Cardiac muscle cell (in vitro differentiated cells and primary cell): ENCODE measurements around the gene DNAH6. TPM values are rescaled to one million over a fixed set of nuclear protein-coding genes. Genes with fewer than 3 reads are reported as not detected.
"Not testable (repeated sequence)": the region's sequence is repeated elsewhere in the genome, so short reads cannot be mapped to it uniquely, and the experiment has no call there.

ENCODE experiments used
- DNase-seq, 2 donors: peaks; one replicate each; pipeline versions ENCODE4 v3.0.0 to v3.0.0-alpha.2; 2010 to 2017; ENCODE audit warnings: low read depth in 1 of 2, low spot score in 1 of 2
- H3K27ac ChIP-seq: fragments of 200-600 bp; sonication (generic); 2 replicates; pipeline ENCODE4 v1.5.1; 2016
- H3K27me3 ChIP-seq: fragments of 200-600 bp; sonication (generic); 2 replicates; pipeline ENCODE4 v1.6.0; 2016; ENCODE audit warnings: control low read depth
- H3K36me3 ChIP-seq: fragments of 200-600 bp; sonication (generic); 2 replicates; pipeline ENCODE4 v1.5.1; 2016; ENCODE audit warnings: control low read depth
- H3K4me1 ChIP-seq: fragments of 200-600 bp; sonication (generic); 2 replicates; pipeline ENCODE4 v1.8.1; 2017; ENCODE audit warnings: low read depth, mild to moderate bottlenecking, mixed run types
- H3K4me3 ChIP-seq: fragments of 200-600 bp; sonication (generic); 2 replicates; pipeline ENCODE4 v1.5.1; 2016; ENCODE audit warnings: mild to moderate bottlenecking
- H3K9me3 ChIP-seq: fragments of 200-600 bp; sonication (generic); 2 replicates; pipeline ENCODE4 v1.5.1; 2017; ENCODE audit warnings: low read depth, mild to moderate bottlenecking, control low read depth
- polyA plus RNA-seq: library from polyadenylated mRNA; unstranded; fragments of >200 nt; fragmentation: Nextera tagmentation; extraction: Ambion mirVana; gene quantifications from 2 replicates; pipeline ENCODE4 v1.2.1, GENCODE V29; 2016
- total RNA-seq: library from RNA; depleted of rRNA; stranded (reverse); fragments of >200 nt; gene quantifications from 2 replicates; pipeline ENCODE4 v1.2.3, GENCODE V29; 2016
- TF ChIP-seq, protein P1 (sequence below): IDR thresholded peaks from 2 replicates; pipeline ENCODE4 v1.5.1; 2012; ENCODE audit warnings: low read depth, mild to moderate bottlenecking, low read length

The DNAH6 gene
- total and polyA plus RNA-seq, 2 experiments from 2014 or later = 0.66 to 0.73 TPM

DNA sequence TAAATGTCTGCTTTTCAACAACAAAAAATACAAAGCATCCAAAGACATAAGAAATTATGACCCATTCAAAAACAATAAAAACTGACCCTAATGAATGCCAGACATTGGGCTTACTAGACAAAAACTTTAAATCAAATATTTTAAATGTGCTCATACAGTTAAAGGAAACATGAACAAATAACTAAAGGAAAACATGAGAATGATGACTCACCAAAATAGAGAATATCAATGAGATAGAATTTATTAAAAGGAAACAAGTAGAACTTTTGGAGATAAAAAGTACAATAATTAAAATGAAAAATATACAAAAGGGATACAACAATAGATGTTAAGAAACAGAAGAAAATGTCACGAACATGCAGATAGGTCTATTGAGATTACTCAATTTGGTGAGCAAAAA lies 254.0 kb downstream of the DNAH6 start:
- TF ChIP-seq, protein P1, sequence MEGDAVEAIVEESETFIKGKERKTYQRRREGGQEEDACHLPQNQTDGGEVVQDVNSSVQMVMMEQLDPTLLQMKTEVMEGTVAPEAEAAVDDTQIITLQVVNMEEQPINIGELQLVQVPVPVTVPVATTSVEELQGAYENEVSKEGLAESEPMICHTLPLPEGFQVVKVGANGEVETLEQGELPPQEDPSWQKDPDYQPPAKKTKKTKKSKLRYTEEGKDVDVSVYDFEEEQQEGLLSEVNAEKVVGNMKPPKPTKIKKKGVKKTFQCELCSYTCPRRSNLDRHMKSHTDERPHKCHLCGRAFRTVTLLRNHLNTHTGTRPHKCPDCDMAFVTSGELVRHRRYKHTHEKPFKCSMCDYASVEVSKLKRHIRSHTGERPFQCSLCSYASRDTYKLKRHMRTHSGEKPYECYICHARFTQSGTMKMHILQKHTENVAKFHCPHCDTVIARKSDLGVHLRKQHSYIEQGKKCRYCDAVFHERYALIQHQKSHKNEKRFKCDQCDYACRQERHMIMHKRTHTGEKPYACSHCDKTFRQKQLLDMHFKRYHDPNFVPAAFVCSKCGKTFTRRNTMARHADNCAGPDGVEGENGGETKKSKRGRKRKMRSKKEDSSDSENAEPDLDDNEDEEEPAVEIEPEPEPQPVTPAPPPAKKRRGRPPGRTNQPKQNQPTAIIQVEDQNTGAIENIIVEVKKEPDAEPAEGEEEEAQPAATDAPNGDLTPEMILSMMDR = no peak
- Histone ChIP-seq H3K4me1 (no peaks in the 10 kb centered on the region), H3K9me3 (no peaks in the 10 kb centered on the region), H3K27me3 (no peaks in the 10 kb centered on the region), H3K36me3 (no peaks in the 10 kb centered on the region), H3K27ac (no peak overlapping the region), H3K4me3 (no peak overlapping the region)
- no peak for DNase-seq

- H3K4me1 ChIP-seq = no peaks in the 10 kb centered on the region
- TF ChIP-seq, protein P1 = no peak
- H3K36me3 ChIP-seq = no peaks in the 10 kb centered on the region
- no peak overlapping the region for H3K27ac ChIP-seq
- DNase-seq = no peak
- H3K27me3 ChIP-seq = no peaks in the 10 kb centered on the region
- no peak overlapping the region for H3K4me3 ChIP-seq
- H3K9me3 ChIP-seq = no peaks in the 10 kb centered on the region
These were observed 255.0 kb downstream of the DNAH6 start for GRCh38 chr2:84771251-84771650.

- not testable (repeated sequence) for DNase-seq, H3K4me3 ChIP-seq, H3K4me1 ChIP-seq, H3K27ac ChIP-seq, H3K27me3 ChIP-seq, H3K9me3 ChIP-seq, H3K36me3 ChIP-seq
These were observed 257.3 kb downstream of the DNAH6 start for GRCh38 chr2:84773562-84773961.

- DNase-seq = no peak
- TF ChIP-seq, protein P1 = no peak
These were observed 259.7 kb downstream of the DNAH6 start for GRCh38 chr2:84776011-84776410.

DNA sequence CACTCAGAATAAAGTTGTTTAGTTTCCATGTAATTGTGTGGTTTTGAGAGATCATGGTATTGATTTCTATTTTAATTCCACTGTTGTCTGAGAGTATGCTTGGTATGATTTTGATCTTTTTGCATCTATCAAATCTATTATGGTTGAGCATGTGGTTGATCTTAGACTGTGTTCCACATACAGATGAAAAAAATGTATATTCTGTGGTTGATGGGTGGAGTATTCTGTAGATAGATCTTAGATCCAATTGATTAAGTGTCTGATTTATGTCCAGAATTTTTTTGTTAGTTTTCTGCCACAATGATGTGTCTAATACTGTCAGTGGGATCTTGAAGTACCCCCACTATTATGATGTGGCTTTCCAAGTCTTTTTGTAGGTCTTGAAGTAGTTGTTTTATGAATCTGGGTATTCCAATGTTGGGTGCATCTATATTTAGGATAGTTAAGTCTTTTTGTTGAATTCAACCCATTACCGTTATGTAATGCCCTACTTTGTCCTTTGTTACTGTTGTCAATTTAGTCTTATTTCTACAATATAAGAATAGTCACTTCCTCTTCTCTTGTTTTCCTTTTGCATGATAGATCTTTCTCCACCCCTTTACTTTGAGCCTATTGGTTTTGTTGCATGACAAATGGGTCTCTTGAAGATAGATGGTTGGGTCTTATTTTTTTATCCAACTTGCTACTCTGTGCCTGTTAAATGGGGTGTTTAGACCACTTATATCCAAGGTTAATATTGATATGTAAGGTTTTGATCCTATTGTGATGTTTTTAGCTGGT lies 262.8 kb downstream of the DNAH6 start:
- H3K36me3 ChIP-seq = no peaks in the 10 kb centered on the region
- TF ChIP-seq, protein P1 = no peak
- no peak for DNase-seq
- H3K27me3 ChIP-seq = no peaks in the 10 kb centered on the region
- no peak overlapping the region for H3K27ac ChIP-seq
- H3K4me1 ChIP-seq = peaks cover 8% of the 10 kb centered on the region
- H3K4me3 ChIP-seq = no peak overlapping the region
- H3K9me3 ChIP-seq = no peaks in the 10 kb centered on the region

More at GRCh38 chr2:84776011-84776410, 259.7 kb downstream of the DNAH6 start:
- Histone ChIP-seq H3K27ac (no peak overlapping the region), H3K36me3 (no peaks in the 10 kb centered on the region), H3K27me3 (no peaks in the 10 kb centered on the region), H3K9me3 (no peaks in the 10 kb centered on the region), H3K4me1 (peaks cover 8% of the 10 kb centered on the region), H3K4me3 (no peak overlapping the region)

- TF ChIP-seq, protein P1 = no peak
- H3K27me3 ChIP-seq = no peaks in the 10 kb centered on the region
- H3K4me3 ChIP-seq = no peak overlapping the region
- DNase-seq = no peak
- H3K9me3 ChIP-seq = no peaks in the 10 kb centered on the region
- H3K27ac ChIP-seq = no peak overlapping the region
- H3K36me3 ChIP-seq = no peaks in the 10 kb centered on the region
- H3K4me1 ChIP-seq = peaks cover 8% of the 10 kb centered on the region
These were observed 263.5 kb downstream of the DNAH6 start for GRCh38 chr2:84779781-84780180.
